ENCODE measurements around the gene PCDHB12.
"Not testable (repeated sequence)": the region's sequence is repeated elsewhere in the genome, so short reads cannot be mapped to it uniquely, and the experiment has no call there.

- not testable (repeated sequence) for TF ChIP-seq POLR2A (IDR thresholded peaks at IDR 0.05; ENCODE audit: insufficient read depth in 1 of 2, low read depth in 2 of 2, low read length in 2 of 2); KAT7 (CRISPR knock-in tag; IDR thresholded peaks at IDR 0.05; ENCODE audit: borderline replicate concordance); YY1 (IDR thresholded peaks at IDR 0.05; ENCODE audit: insufficient read depth, insufficient replicate concordance, low read depth, low read length); JUN (CRISPR knock-in tag; IDR thresholded peaks at IDR 0.05); ZNF564 (CRISPR knock-in tag; IDR thresholded peaks at IDR 0.05); DMTF1 (CRISPR knock-in tag; IDR thresholded peaks at IDR 0.05)
Observed at GRCh38 chr5:141216035-141216434, 7.5 kb downstream of the PCDHB12 start.
